Panc1 (cell line): Measurements from ENCODE around the gene CIDEA. TPM values are rescaled to one million over a fixed set of nuclear protein-coding genes. Genes with fewer than 3 reads are reported as not detected.

Experiments used
- ATAC-seq: fragments of 200-7000 bp; cut with Tn5 transposase; 2 replicates; pipeline ENCODE4 v1.9.1; 2020; ENCODE audit warnings: mild to moderate bottlenecking, moderate library complexity
- BruUV-seq: library from RNA; stranded (reverse); fragments of 400-500 nt; replicated peaks from 2 replicates; lab custom pipeline; 2021; lab: Mats Ljungman, UMichigan
- CTCF ChIA-PET: fragments of 300-600 bp; sonication (Branson Sonifier 250); formaldehyde crosslinking; loops from one replicate; lab custom pipeline; 2022; ENCODE audit warnings: antibody characterized with exemption; lab: Charles Lee
- POLR2A ChIA-PET: fragments of 300-600 bp; sonication (Branson Sonifier 250); formaldehyde crosslinking; loops from one replicate; lab custom pipeline; 2022; ENCODE audit warnings: antibody characterized with exemption; lab: Charles Lee
- DNase-seq: peaks from one replicate; pipeline ENCODE4 v3.0.0-alpha.2; 2010; ENCODE audit warnings: low read depth, low spot score
- H3K27ac ChIP-seq: 2 replicates; pipeline ENCODE4 v1.5.1; 2011; ENCODE audit warnings: mild to moderate bottlenecking, low read length, inconsistent platforms
- H3K27me3 ChIP-seq: fragments of 200-500 bp; sonication (Bioruptor generic); 2 replicates; pipeline ENCODE4 v1.6.0; 2014; ENCODE audit warnings: low read length, inconsistent platforms; ENCODE audit not compliant: control insufficient read depth, insufficient read depth
- H3K36me3 ChIP-seq: fragments of 200-500 bp; sonication (Bioruptor generic); 2 replicates; pipeline ENCODE4 v1.5.1; 2014; ENCODE audit warnings: inconsistent platforms, mild to moderate bottlenecking, low read length, moderate library complexity; ENCODE audit not compliant: control insufficient read depth, insufficient read depth
- H3K4me1 ChIP-seq: 2 replicates; pipeline ENCODE4 v1.5.1; 2011; ENCODE audit warnings: inconsistent platforms, mild to moderate bottlenecking, low read length, moderate library complexity; ENCODE audit not compliant: control insufficient read depth, insufficient read depth
- H3K4me3 ChIP-seq, 2 experiments: 2 replicates each; pipeline ENCODE4 v1.5.1; 2011 to 2012; ENCODE audit warnings: low read depth in 2 of 2, low read length in 2 of 2, mild to moderate bottlenecking in 2 of 2, inconsistent platforms in 1 of 2, moderate library complexity in 1 of 2
- H3K9me3 ChIP-seq: fragments of 200-500 bp; sonication (Bioruptor generic); 2 replicates; pipeline ENCODE4 v1.5.1; 2014; ENCODE audit warnings: low read depth, mild to moderate bottlenecking, inconsistent platforms, low read length, moderate library complexity; ENCODE audit not compliant: control insufficient read depth, insufficient read depth
- CTCF ChIP-seq: fragments of 450-650 bp; IDR thresholded peaks from 2 replicates; pipeline ENCODE4 v1.5.1; 2017; ENCODE audit warnings: mild to moderate bottlenecking
- POLR2AphosphoS5 ChIP-seq: IDR thresholded peaks from 2 replicates; pipeline ENCODE4 v1.6.1; 2012; ENCODE audit warnings: mild to moderate bottlenecking, low read depth, low read length, moderate library complexity
- REST ChIP-seq, 2 experiments: IDR thresholded peaks; 2 replicates each; pipeline ENCODE4 v1.6.1; 2011 to 2012; ENCODE audit warnings: low read depth in 2 of 2, control low read depth in 1 of 2, low read length in 1 of 2, mild to moderate bottlenecking in 1 of 2, moderate library complexity in 1 of 2; ENCODE audit not compliant: insufficient read depth in 1 of 2
- SIN3A ChIP-seq: IDR thresholded peaks from 2 replicates; pipeline ENCODE4 v1.6.1; 2012; ENCODE audit warnings: low read depth, mild to moderate bottlenecking, low read length, moderate library complexity, borderline replicate concordance; ENCODE audit not compliant: insufficient read depth
- TCF7L2 ChIP-seq: IDR thresholded peaks from 2 replicates; pipeline ENCODE4 v1.6.1; 2011; ENCODE audit warnings: mild to moderate bottlenecking, low read depth, low read length, inconsistent platforms
- in situ Hi-C: cut with HindIII; loops from 2 replicates; pipeline ENCODE4 v1.10.0; 2016; ENCODE audit warnings: low sequenced_read_pairs, low pct_unique_long_range_greater_than_20kb
- intact Hi-C: fragments of 100-400 bp; cut with micrococcal nuclease; formaldehyde crosslinking; loops from one replicate; pipeline ENCODE4 v1.10.0; 2022; ENCODE audit not compliant: unreplicated experiment
- total RNA-seq: library from RNA; stranded (reverse); gene quantifications from one replicate; pipeline ENCODE4 v1.2.1, GENCODE V29; 2021; ENCODE audit not compliant: unreplicated experiment

The CIDEA gene
- total RNA-seq, 1 experiment from 2014 or later: not detected

- ATAC-seq: no peak
- Histone ChIP-seq H3K4me1 (peaks cover 1% of the 10 kb centered on the region; the same call in 1 of the 2 replicates), H3K27me3 (no peaks in the 10 kb centered on the region), H3K9me3 (no peaks in the 10 kb centered on the region), H3K4me3 (no peak overlapping the region), H3K27ac (no peak overlapping the region), H3K36me3 (no peaks in the 10 kb centered on the region)
- in situ Hi-C loops (no loop called here), intact Hi-C loops (no loop called here)
- DNase-seq: no peak
- no TSS peak for BruUV-seq
- no peak for TF ChIP-seq SIN3A
- no peak; the same call in 1 of the 2 replicates for TF ChIP-seq CTCF
- no peak for TF ChIP-seq POLR2AphosphoS5
- TF ChIP-seq TCF7L2: no peak
- no peak for TF ChIP-seq REST (IDR thresholded peaks at IDR 0.05; ENCODE audit: insufficient read depth in 1 of 2, low read depth in 2 of 2, low read length in 1 of 2)
- ChIA-PET POLR2A (no interaction called here), CTCF (no interaction called here)
Observed at GRCh38 chr18:12283256-12283655, 29.1 kb downstream of the CIDEA start.

- H3K27me3 ChIP-seq: no peaks in the 10 kb centered on the region
- no peak overlapping the region for H3K4me3 ChIP-seq
- CTCF ChIA-PET: interaction anchor here (0.5 kb wide), 1 partner anchor 360 kb away, joined by 4 read pairs; no protein-coding TSS in a partner anchor
- H3K4me1 ChIP-seq: peaks cover 5% of the 10 kb centered on the region; the same call in 1 of the 2 replicates
- in situ Hi-C loops: no loop called here
- DNase-seq: no peak
- intact Hi-C loops: no loop called here
- no peak for TF ChIP-seq TCF7L2
- TF ChIP-seq POLR2AphosphoS5: no peak
- TF ChIP-seq SIN3A: no peak
- TF ChIP-seq REST (IDR thresholded peaks at IDR 0.05; ENCODE audit: insufficient read depth in 1 of 2, low read depth in 2 of 2, low read length in 1 of 2): no peak
- TF ChIP-seq CTCF: no peak
- no peaks in the 10 kb centered on the region for H3K36me3 ChIP-seq
- POLR2A ChIA-PET: no interaction called here
- no peak for ATAC-seq
- H3K27ac ChIP-seq: no peak overlapping the region
- no peaks in the 10 kb centered on the region for H3K9me3 ChIP-seq
- no TSS peak for BruUV-seq
Observed at GRCh38 chr18:12283666-12284065, 29.5 kb downstream of the CIDEA start.
